Breast epithelium (tissue), 4 donors: ENCODE data around the gene ARL6IP4. TPM values are rescaled to one million over a fixed set of nuclear protein-coding genes. Genes with fewer than 3 reads are reported as not detected.

Experiments used
- DNase-seq, 2 donors: peaks; one replicate each; pipeline ENCODE4 v3.0.0-alpha.2; 2019; ENCODE audit warnings: low spot score in 2 of 2
- H3K27ac ChIP-seq, 2 donors: fragments of 200-600 bp; sonication (generic) in 1 of 2; one replicate each; pipeline ENCODE4 v1.5.1; 2016 to 2019; ENCODE audit warnings: mild to moderate bottlenecking in 1 of 2
- H3K27me3 ChIP-seq, 2 donors: fragments of 200-600 bp; sonication (generic) in 1 of 2; one replicate each; pipeline versions ENCODE4 v1.5.1 to v1.6.0; 2017 to 2019; ENCODE audit warnings: control low read depth in 1 of 2, mild to moderate bottlenecking in 1 of 2
- H3K36me3 ChIP-seq: fragments of 200-600 bp; one replicate; pipeline ENCODE4 v1.5.1; 2019
- H3K4me1 ChIP-seq, 2 donors: fragments of 200-600 bp; sonication (generic); one replicate each; pipeline ENCODE4 v1.5.1; 2016 to 2019; ENCODE audit warnings: control low read depth in 1 of 2
- H3K4me3 ChIP-seq, 3 donors: fragments of 200-600 bp; sonication (generic); 1 replicate in 2 of 3; 2 replicates in 1 of 3; pipeline ENCODE4 v1.5.1; 2016 to 2019; ENCODE audit warnings: mild to moderate bottlenecking in 3 of 3, moderate library complexity in 2 of 3
- H3K9me3 ChIP-seq, 2 donors: fragments of 200-600 bp; sonication (generic) in 1 of 2; one replicate each; pipeline ENCODE4 v1.5.1; 2016 to 2019; ENCODE audit warnings: control low read depth in 1 of 2
- POLR2A ChIP-seq: fragments of 450-650 bp; IDR thresholded peaks from one replicate; pipeline ENCODE4 v1.6.1; 2016; ENCODE audit warnings: antibody characterized with exemption, mild to moderate bottlenecking, moderate library complexity
- POLR2AphosphoS5 ChIP-seq, 3 donors: sonication (generic); formaldehyde crosslinking; IDR thresholded peaks; one replicate each; pipeline ENCODE4 v1.6.1; 2017; ENCODE audit warnings: antibody characterized with exemption in 3 of 3
- intact Hi-C: fragments of 100-400 bp; cut with DNase I; formaldehyde crosslinking; loops from one replicate; pipeline ENCODE4 v1.15.1; 2023; ENCODE audit warnings: low total_unique reads
- total RNA-seq, 3 donors: library from RNA; depleted of rRNA; stranded (reverse); fragments of >200 nt; gene quantifications; one replicate each; pipeline ENCODE4 v1.1.0, GENCODE V29; 2016
- TF ChIP-seq, protein P1 (sequence below), 3 donors: fragments of 450-650 bp; IDR thresholded peaks; one replicate each; pipeline ENCODE4 v1.5.1; 2016 to 2017; ENCODE audit warnings: antibody characterized with exemption in 3 of 3, mild to moderate bottlenecking in 3 of 3, moderate library complexity in 3 of 3

Gene ARL6IP4
- total RNA-seq, 3 donors from 2014 or later = 196 to 279 (median 234) TPM

DNA sequence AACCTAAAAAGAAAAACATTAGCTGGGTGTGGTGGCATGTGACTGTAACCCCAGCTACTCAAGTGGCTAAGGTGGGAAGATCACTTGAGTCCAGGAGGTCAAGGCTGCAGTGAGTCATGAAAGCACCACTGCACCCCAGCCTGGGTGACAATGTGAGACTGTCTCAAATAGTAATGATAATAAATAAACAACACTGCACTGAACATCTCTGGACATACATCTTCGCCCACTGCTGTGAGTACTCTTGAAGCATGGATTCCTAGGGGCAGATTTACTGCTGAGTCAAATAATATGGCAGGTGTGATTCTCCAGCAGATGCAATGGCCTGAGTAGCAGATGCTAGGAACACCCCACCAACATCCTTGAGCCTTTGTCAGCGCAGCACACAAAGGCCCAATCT is 37.8 kb upstream of the ARL6IP4 start:
- H3K9me3 ChIP-seq = no peaks in the 10 kb centered on the region
- DNase-seq = no peak
- no peaks in the 10 kb centered on the region for H3K27me3 ChIP-seq
- intact Hi-C loops = no loop called here
- peaks cover 20 to 21% of the 10 kb centered on the region in 2 donors for H3K4me1 ChIP-seq
- no peak overlapping the region for H3K4me3 ChIP-seq
- no peaks in the 10 kb centered on the region for H3K36me3 ChIP-seq
- H3K27ac ChIP-seq = peak overlapping the region; percentile 78 to 96
- TF ChIP-seq POLR2AphosphoS5 (IDR thresholded peaks at IDR 0.05) (no peak), POLR2A (no peak)
- TF ChIP-seq, protein P1, sequence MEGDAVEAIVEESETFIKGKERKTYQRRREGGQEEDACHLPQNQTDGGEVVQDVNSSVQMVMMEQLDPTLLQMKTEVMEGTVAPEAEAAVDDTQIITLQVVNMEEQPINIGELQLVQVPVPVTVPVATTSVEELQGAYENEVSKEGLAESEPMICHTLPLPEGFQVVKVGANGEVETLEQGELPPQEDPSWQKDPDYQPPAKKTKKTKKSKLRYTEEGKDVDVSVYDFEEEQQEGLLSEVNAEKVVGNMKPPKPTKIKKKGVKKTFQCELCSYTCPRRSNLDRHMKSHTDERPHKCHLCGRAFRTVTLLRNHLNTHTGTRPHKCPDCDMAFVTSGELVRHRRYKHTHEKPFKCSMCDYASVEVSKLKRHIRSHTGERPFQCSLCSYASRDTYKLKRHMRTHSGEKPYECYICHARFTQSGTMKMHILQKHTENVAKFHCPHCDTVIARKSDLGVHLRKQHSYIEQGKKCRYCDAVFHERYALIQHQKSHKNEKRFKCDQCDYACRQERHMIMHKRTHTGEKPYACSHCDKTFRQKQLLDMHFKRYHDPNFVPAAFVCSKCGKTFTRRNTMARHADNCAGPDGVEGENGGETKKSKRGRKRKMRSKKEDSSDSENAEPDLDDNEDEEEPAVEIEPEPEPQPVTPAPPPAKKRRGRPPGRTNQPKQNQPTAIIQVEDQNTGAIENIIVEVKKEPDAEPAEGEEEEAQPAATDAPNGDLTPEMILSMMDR (IDR thresholded peaks at IDR 0.05) = no peak

DNA sequence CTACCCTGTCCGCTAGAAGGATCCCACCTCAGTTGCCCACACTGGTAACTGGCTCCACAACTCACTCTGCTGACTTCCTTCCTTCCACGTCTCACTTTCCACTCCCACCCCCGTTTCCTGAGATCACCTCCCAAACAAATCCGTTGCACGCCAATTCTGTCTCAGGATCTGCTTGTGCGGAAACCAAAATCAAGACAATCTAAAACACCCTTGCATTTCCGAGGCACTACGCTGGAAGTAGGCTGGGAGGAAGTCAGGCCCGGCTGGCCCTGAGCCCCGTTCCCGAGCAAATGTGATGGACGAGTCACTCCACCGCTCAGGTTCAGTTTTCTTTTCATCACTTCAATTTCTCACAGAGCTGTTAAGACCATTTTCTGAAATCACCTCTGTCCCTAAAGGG is 37.3 kb upstream of the ARL6IP4 start:
- peaks cover 20 to 23% of the 10 kb centered on the region in 2 donors for H3K4me1 ChIP-seq
- intact Hi-C loops = no loop called here

DNA sequence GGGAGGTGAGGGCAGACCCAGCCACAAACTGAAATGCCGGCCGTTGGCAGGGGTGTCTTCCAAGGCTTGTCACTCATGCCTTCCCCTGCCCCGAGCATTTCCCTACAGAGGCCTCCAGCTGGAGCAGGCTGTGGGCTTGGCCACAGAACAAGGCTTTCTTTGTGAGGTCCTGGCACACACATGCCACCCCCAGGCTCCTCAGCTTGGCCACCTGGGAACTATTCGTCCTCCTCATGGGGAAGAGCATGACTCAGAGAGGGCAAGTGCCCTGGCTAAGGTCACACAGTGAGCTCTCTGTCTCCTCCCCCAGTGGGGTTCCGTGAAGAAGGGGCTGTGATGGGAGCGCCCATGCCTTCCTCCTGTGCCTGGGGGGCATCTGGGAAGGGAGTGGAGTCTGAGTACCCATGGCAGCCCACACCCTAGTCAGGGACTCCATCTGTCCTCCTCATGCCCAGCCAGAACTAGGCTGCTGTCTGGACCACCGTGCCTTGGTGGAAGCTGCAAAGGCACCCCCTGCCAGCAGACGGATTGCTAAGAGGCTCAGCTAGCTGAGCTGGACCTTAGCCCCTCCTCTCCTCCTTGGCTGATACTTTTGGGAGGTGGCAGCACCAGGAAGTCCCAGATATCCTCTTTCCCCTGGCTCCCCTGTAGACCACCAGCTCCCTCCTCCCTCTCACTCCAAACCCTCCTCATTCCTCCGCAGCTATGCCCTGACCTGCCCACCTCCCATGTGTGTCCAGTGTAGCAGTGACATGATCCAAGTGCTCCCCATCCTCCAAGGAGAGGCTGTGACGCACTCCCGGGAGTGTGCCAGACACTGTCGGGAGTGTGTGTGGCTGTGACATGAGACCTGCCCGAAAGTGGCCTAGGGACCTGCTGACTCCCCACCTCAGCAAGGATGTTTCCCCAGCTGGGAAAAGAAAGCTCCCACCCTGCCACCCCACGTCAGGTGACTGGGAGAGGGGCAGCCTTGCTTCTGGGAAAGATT is 35.6 kb upstream of the ARL6IP4 start:
- TF ChIP-seq, protein P1 (IDR thresholded peaks at IDR 0.05) = no peak
- peak; percentile 20 to 58 (median 40) for TF ChIP-seq POLR2AphosphoS5 (IDR thresholded peaks at IDR 0.05)
- Histone ChIP-seq H3K9me3 (no peaks in the 10 kb centered on the region), H3K27me3 (no peaks in the 10 kb centered on the region), H3K4me1 (peaks cover 22 to 25% of the 10 kb centered on the region in 2 donors), H3K36me3 (no peaks in the 10 kb centered on the region), H3K27ac (peak overlapping the region; percentile 78 to 96), H3K4me3 (no peak overlapping the region)
- intact Hi-C loops = loop anchor here (5.0 kb wide), 1 partner anchor 83 kb away; no protein-coding TSS in a partner anchor
- DNase-seq = peak; percentile 68 to 83

More for the DNA sequence above, 37.3 kb upstream of the ARL6IP4 start:
- no peak for DNase-seq
- H3K27me3 ChIP-seq = no peaks in the 10 kb centered on the region
- peak overlapping the region in 1 of 3 donors; percentile 39 for H3K4me3 ChIP-seq
- TF ChIP-seq POLR2AphosphoS5 (IDR thresholded peaks at IDR 0.05) = no peak
- TF ChIP-seq, protein P1 (IDR thresholded peaks at IDR 0.05) = no peak
- no peak for TF ChIP-seq POLR2A
- no peaks in the 10 kb centered on the region for H3K9me3 ChIP-seq
- peak overlapping the region; percentile 78 to 96 for H3K27ac ChIP-seq
- no peaks in the 10 kb centered on the region for H3K36me3 ChIP-seq

DNA sequence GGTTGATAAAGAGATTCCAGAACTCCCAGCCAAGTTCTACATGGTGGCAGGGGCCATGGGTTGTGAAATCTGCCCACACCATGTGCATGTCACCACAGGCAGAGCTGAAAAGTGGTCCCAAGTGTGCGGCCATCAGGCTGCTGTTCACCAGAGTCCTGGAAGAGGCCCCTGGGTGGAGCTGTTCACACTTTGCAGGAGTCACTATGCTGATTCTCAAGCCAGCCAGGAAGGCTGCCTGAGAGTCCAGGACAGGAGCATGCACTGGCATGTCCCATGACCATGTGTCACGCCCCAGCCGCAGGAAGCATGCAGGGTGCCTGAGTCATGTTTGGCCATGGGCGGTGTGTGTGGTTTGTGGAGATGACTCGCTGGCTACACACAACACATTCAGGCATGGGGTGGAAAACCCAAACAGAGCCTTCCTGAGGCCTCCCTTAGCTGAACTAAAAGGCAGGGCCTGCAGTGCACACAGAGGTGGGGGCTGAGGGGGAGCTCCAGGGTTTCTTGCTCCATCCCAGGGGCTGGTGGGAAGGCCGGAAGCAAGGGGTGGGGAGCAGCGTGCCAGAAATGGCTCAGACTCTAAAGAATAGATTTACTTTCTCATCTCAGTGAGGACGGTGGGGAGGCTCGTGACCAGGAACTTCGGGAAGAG is 33.7 kb upstream of the ARL6IP4 start:
- Histone ChIP-seq H3K4me1 (peaks cover 30 to 31% of the 10 kb centered on the region in 2 donors), H3K4me3 (peak overlapping the region in 1 of 3 donors; percentile 49), H3K9me3 (no peaks in the 10 kb centered on the region), H3K36me3 (no peaks in the 10 kb centered on the region), H3K27me3 (no peaks in the 10 kb centered on the region), H3K27ac (peak overlapping the region; percentile 96 to 99)
- DNase-seq = peak; percentile 94 to 99
- intact Hi-C loops = loop anchor here (2.0 to 5.0 kb wide), 2 partner anchors 50 to 85 kb away; partner anchors contain the start of gene VPS37B
- TF ChIP-seq, protein P1 (IDR thresholded peaks at IDR 0.05) = peak in 1 of 3 donors; percentile 59
- TF ChIP-seq POLR2AphosphoS5 (IDR thresholded peaks at IDR 0.05) (peak; percentile 85 to 98 (median 96)), POLR2A (no peak)
